SK-N-SH treated with all-trans-retinoic acid at 6 μM for 48 hours (cell line): ENCODE data around the gene KL.

ENCODE experiments used
- ZFP3 ChIP-seq: fragments of 250-450 bp; sonication (Bioruptor Pico); IDR thresholded peaks from 2 replicates; pipeline ENCODE4 v1.5.0; 2020; ENCODE audit warnings: mild to moderate bottlenecking, moderate library complexity
- ZFP30 ChIP-seq: fragments of 450-650 bp; formaldehyde crosslinking; IDR thresholded peaks from 2 replicates; pipeline ENCODE4 v1.5.0; 2022; ENCODE audit warnings: mild to moderate bottlenecking, moderate library complexity
- TF ChIP-seq, protein P1 (sequence below): fragments of 250-450 bp; sonication (Bioruptor Pico); IDR thresholded peaks from 2 replicates; pipeline ENCODE4 v1.5.1; 2020; ENCODE audit warnings: low read depth, mild to moderate bottlenecking, moderate library complexity
- TF ChIP-seq, protein P2 (sequence below): fragments of 250-450 bp; sonication (Bioruptor Pico); IDR thresholded peaks from 2 replicates; pipeline ENCODE4 v1.8.0; 2020; ENCODE audit warnings: mild to moderate bottlenecking, moderate library complexity, borderline replicate concordance

DNA sequence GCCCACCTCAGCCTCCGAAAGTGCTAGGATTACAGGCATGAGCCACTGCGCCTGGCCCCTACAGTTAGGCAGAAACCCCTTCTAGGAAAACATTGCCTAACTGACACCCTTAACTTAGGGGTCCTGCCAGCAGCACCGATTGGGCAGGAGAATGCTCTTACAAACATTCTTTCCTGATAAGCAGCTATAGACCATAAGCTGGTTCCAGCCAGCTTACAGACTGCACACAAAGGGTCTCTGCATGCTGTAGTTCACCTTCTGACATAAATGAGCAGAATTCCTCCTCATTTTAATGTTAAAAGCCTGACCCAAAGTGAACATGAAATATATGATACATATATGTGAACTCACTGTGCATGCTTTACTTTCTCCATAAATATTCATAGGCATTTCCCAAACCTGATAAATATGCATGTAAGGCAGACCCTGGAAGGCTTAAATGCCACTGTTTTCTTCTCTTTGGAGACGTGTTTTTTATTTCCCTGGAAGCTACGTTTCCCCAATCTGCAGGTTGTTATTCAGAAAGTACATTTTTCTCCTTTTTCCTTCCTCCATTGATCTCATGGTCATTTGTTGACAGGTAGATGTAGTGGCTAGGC lies 48.5 kb upstream of the KL start:
- TF ChIP-seq, protein P1, sequence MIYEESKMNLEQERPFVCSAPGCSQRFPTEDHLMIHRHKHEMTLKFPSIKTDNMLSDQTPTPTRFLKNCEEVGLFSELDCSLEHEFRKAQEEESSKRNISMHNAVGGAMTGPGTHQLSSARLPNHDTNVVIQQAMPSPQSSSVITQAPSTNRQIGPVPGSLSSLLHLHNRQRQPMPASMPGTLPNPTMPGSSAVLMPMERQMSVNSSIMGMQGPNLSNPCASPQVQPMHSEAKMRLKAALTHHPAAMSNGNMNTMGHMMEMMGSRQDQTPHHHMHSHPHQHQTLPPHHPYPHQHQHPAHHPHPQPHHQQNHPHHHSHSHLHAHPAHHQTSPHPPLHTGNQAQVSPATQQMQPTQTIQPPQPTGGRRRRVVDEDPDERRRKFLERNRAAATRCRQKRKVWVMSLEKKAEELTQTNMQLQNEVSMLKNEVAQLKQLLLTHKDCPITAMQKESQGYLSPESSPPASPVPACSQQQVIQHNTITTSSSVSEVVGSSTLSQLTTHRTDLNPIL (CRISPR knock-in tag) = no peak
- TF ChIP-seq, protein P2, sequence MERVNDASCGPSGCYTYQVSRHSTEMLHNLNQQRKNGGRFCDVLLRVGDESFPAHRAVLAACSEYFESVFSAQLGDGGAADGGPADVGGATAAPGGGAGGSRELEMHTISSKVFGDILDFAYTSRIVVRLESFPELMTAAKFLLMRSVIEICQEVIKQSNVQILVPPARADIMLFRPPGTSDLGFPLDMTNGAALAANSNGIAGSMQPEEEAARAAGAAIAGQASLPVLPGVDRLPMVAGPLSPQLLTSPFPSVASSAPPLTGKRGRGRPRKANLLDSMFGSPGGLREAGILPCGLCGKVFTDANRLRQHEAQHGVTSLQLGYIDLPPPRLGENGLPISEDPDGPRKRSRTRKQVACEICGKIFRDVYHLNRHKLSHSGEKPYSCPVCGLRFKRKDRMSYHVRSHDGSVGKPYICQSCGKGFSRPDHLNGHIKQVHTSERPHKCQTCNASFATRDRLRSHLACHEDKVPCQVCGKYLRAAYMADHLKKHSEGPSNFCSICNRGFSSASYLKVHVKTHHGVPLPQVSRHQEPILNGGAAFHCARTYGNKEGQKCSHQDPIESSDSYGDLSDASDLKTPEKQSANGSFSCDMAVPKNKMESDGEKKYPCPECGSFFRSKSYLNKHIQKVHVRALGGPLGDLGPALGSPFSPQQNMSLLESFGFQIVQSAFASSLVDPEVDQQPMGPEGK (CRISPR knock-in tag) = no peak
- TF ChIP-seq ZFP30 (CRISPR knock-in tag) (no peak), ZFP3 (CRISPR knock-in tag) (no peak)
